ENCODE data around the gene SUPT4H1.

SUPT4H1 gene

DNA sequence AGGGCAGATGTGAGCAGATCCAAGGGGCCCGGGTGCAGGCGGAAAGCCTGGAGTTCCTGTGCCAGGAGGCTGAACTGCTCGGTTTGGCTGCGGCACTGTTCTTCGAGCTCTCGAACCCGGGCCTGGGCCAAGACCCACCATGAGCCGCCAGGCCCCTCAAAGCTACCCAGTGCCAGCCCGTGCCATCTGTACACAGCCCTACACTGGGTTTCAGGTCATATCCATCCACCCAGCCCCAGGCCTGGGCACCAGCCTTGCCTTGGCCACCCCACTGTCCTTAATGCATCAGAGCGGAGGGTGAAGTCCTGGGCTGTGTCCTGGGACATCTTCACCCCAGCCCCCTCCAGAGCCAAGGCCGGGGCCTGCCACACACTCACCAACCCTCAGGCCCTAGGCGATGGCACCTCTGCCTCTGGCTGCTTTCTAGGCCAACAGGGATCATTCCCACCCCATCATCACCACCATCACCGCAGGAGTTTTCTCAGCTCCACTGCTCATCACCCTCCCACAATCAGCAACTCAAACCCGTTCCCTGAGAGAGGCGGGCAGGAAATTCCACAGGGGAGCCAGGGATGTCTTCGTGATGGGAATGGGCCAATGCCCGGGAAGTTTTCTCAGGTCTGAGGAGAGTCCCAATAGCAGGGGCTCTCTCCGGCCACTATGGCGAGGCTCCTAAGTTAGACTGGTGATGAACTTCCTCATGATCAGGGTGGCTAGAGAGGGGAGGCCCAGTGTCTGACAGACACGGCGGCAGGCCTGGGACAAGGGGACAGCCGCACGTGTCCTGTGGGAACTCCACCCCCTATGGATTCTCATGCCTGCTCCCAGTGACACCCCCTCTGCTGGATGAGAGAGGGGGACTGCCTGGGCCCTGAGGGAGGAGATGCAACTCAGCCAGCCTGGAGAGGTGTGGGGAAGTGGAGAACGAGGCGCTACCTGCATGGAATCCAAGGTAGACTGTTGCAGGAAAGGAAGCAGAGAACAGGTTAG lies 32.5 kb downstream of the SUPT4H1 start:
- H3K79me1 ChIP-seq (ENCODE audit: low read length), result no peaks in the 10 kb centered on the region

DNA sequence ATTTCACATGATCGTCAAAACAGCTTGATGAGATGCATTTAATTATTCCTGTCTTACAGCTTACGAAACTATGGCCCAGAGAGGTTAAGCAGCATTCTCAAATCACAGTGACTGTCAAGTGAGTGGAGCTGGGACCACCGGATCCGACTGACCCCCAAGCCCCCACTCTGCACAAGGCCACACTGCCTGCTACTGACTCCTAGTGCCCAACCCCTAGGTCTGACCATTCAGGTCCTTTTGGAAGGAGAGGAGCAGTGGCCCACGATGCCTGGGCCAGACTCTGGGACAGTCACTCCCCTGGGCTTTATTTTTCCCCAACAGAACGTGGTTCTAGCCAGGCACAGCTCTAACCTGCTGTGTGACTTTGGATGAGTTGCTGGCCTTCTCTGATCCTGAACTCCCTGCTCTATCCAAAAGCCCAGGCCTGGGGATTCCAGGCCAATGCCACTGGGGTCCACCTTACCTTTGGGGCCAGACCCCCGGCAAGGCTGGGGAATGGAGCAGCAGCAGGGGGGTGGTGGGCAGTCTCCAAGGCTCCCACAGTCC lies 33.3 kb downstream of the SUPT4H1 start:
- no peaks in the 10 kb centered on the region for H3K79me1 ChIP-seq (ENCODE audit: low read length)
- no CpG with 5 or more reads among the region's 7 CpGs for WGBS (ENCODE audit: extremely low coverage, insufficient coverage, low lambda C conversion rate)
- no peak overlapping the region for H3K18ac ChIP-seq (ENCODE audit: low read length)
- H3K4me2 ChIP-seq (ENCODE audit: low read length), result no peak overlapping the region
- H3K56ac ChIP-seq (ENCODE audit: low read length), result no peak overlapping the region
- no peak overlapping the region for H2BK15ac ChIP-seq (replicated peaks; ENCODE audit: low read depth)
- no peak overlapping the region for H3K27ac ChIP-seq (ENCODE audit: low read depth, low read length)
- H3K4ac ChIP-seq (ENCODE audit: low read depth, low read length), result no peak overlapping the region
- DNase-seq, result no peak
- no peak overlapping the region for H3K23ac ChIP-seq (ENCODE audit: low read length)
- no peak overlapping the region for H2BK120ac ChIP-seq (ENCODE audit: low read depth, low read length)
- no peaks in the 10 kb centered on the region for H3K27me3 ChIP-seq (ENCODE audit: insufficient read depth, low read length, poor library complexity)
- no peaks in the 10 kb centered on the region for H3K79me2 ChIP-seq (ENCODE audit: control insufficient read depth, insufficient read depth, low read length)
- H3K36me3 ChIP-seq (ENCODE audit: control insufficient read depth, insufficient read depth, low read length), result no peaks in the 10 kb centered on the region
- H3K4me1 ChIP-seq (ENCODE audit: control insufficient read depth, low read depth, low read length), result no peaks in the 10 kb centered on the region
- no peak overlapping the region for H3K9ac ChIP-seq (ENCODE audit: low read length)
- H2BK5ac ChIP-seq (ENCODE audit: low read length), result no peak overlapping the region
- H3K4me3 ChIP-seq (ENCODE audit: low read length), result no peak overlapping the region
- H4K8ac ChIP-seq (ENCODE audit: low read depth, low read length), result no peak overlapping the region
- no peak overlapping the region for H4K5ac ChIP-seq (ENCODE audit: low read length)
- H2AK5ac ChIP-seq (ENCODE audit: low read length), result no peak overlapping the region

More for the DNA sequence above, 32.5 kb downstream of the SUPT4H1 start:
- no peak overlapping the region for H3K4me3 ChIP-seq (ENCODE audit: low read length)
- no peaks in the 10 kb centered on the region for H3K4me1 ChIP-seq (ENCODE audit: control insufficient read depth, low read depth, low read length)
- no peak overlapping the region for H2BK5ac ChIP-seq (ENCODE audit: low read length)
- no peak for DNase-seq
- no peak overlapping the region for H2BK15ac ChIP-seq (replicated peaks; ENCODE audit: low read depth)
- no peaks in the 10 kb centered on the region for H3K36me3 ChIP-seq (ENCODE audit: control insufficient read depth, insufficient read depth, low read length)
- WGBS (ENCODE audit: extremely low coverage, insufficient coverage, low lambda C conversion rate), result no CpG with 5 or more reads among the region's 25 CpGs
- H3K27ac ChIP-seq (ENCODE audit: low read depth, low read length), result no peak overlapping the region
- H2AK5ac ChIP-seq (ENCODE audit: low read length), result no peak overlapping the region
- no peak overlapping the region for H4K5ac ChIP-seq (ENCODE audit: low read length)
- no peak overlapping the region for H3K9ac ChIP-seq (ENCODE audit: low read length)
- no peak overlapping the region for H2BK120ac ChIP-seq (ENCODE audit: low read depth, low read length)
- H3K56ac ChIP-seq (ENCODE audit: low read length), result no peak overlapping the region
- no peak overlapping the region for H3K4me2 ChIP-seq (ENCODE audit: low read length)
- no peak overlapping the region for H3K23ac ChIP-seq (ENCODE audit: low read length)
- no peak overlapping the region for H4K8ac ChIP-seq (ENCODE audit: low read depth, low read length)
- H3K18ac ChIP-seq (ENCODE audit: low read length), result no peak overlapping the region
- H3K79me2 ChIP-seq (ENCODE audit: control insufficient read depth, insufficient read depth, low read length), result no peaks in the 10 kb centered on the region
- H3K4ac ChIP-seq (ENCODE audit: low read depth, low read length), result no peak overlapping the region
- H3K27me3 ChIP-seq (ENCODE audit: insufficient read depth, low read length, poor library complexity), result no peaks in the 10 kb centered on the region

DNA sequence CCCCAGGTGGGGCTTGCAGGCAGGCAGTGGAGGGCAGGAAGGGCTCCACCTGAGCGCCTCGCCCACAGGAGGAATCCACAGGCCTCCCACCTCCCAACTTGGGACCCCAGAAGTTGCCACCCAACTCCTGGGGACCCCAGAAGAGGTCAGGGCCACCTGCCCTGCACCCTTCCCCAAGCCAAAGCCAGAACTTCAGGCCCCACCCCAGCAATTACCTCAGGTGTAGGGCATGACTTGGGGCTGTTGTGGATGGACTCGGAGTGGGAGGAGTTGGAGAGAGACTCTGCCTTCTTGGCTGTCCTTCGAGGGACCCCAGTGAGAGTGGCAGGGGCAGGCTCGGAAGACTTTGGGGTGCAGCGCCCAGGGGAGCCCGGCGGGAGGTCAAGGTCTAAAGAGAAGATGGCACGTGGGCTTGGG lies 33.9 kb downstream of the SUPT4H1 start:
- no peak overlapping the region for H3K56ac ChIP-seq (ENCODE audit: low read length)
- H3K4ac ChIP-seq (ENCODE audit: low read depth, low read length), result no peak overlapping the region
- no peak overlapping the region for H2BK5ac ChIP-seq (ENCODE audit: low read length)
- H3K4me1 ChIP-seq (ENCODE audit: control insufficient read depth, low read depth, low read length), result no peaks in the 10 kb centered on the region
- DNase-seq, result no peak
- no peak overlapping the region for H2BK15ac ChIP-seq (replicated peaks; ENCODE audit: low read depth)
- no peaks in the 10 kb centered on the region for H3K27me3 ChIP-seq (ENCODE audit: insufficient read depth, low read length, poor library complexity)
- no peak overlapping the region for H2AK5ac ChIP-seq (ENCODE audit: low read length)
- H3K23ac ChIP-seq (ENCODE audit: low read length), result no peak overlapping the region
- no peaks in the 10 kb centered on the region for H3K79me2 ChIP-seq (ENCODE audit: control insufficient read depth, insufficient read depth, low read length)
- no peak overlapping the region for H3K27ac ChIP-seq (ENCODE audit: low read depth, low read length)
- no peak overlapping the region for H3K9ac ChIP-seq (ENCODE audit: low read length)
- no peaks in the 10 kb centered on the region for H3K36me3 ChIP-seq (ENCODE audit: control insufficient read depth, insufficient read depth, low read length)
- WGBS (ENCODE audit: extremely low coverage, insufficient coverage, low lambda C conversion rate), result no CpG with 5 or more reads among the region's 9 CpGs
- H3K4me2 ChIP-seq (ENCODE audit: low read length), result no peak overlapping the region
- H4K5ac ChIP-seq (ENCODE audit: low read length), result no peak overlapping the region
- H2BK120ac ChIP-seq (ENCODE audit: low read depth, low read length), result no peak overlapping the region
- no peaks in the 10 kb centered on the region for H3K79me1 ChIP-seq (ENCODE audit: low read length)
- H3K4me3 ChIP-seq (ENCODE audit: low read length), result no peak overlapping the region
- no peak overlapping the region for H4K8ac ChIP-seq (ENCODE audit: low read depth, low read length)
- H3K18ac ChIP-seq (ENCODE audit: low read length), result no peak overlapping the region

DNA sequence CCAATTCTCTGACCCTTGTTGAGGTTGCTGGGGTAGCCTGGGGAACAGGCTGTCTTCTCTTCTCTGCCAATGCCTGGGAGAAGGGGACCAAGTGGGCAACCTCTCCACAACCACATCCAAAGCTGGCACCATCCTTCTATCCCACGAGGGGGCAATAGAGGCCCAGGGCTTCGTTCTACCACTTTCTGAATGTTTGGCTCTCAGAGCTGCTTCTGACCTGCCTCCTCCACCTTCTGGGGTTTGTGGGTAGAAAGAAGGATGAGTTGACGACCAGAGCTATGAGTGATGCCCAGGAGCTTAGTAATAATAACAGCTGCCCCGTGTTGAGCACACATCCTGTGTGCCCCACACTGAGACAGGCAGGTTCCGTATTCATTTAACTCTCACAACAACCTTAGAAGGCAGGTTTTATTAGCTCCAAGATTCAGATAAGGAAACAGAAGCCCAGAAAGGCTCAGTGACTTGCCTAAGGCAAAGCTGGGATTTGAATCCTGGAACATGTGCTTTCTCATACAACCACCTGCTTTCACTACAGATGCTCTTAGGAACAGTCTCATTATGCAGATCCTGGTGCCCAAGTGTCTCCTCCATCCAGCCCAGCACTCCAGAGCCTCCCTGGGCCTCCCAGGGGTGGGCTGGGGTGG lies 34.5 kb downstream of the SUPT4H1 start:
- H2BK5ac ChIP-seq (ENCODE audit: low read length), result no peak overlapping the region
- no CpG with 5 or more reads among the region's 5 CpGs for WGBS (ENCODE audit: extremely low coverage, insufficient coverage, low lambda C conversion rate)
- H3K79me1 ChIP-seq (ENCODE audit: low read length), result no peaks in the 10 kb centered on the region
- no peak overlapping the region for H2BK120ac ChIP-seq (ENCODE audit: low read depth, low read length)
- no peaks in the 10 kb centered on the region for H3K79me2 ChIP-seq (ENCODE audit: control insufficient read depth, insufficient read depth, low read length)
- H4K5ac ChIP-seq (ENCODE audit: low read length), result no peak overlapping the region
- no peak overlapping the region for H3K9ac ChIP-seq (ENCODE audit: low read length)
- peak; percentile 84 for DNase-seq
- H3K36me3 ChIP-seq (ENCODE audit: control insufficient read depth, insufficient read depth, low read length), result no peaks in the 10 kb centered on the region
- H3K18ac ChIP-seq (ENCODE audit: low read length), result no peak overlapping the region
- no peak overlapping the region for H4K8ac ChIP-seq (ENCODE audit: low read depth, low read length)
- no peak overlapping the region for H3K4me2 ChIP-seq (ENCODE audit: low read length)
- no peak overlapping the region for H2BK15ac ChIP-seq (replicated peaks; ENCODE audit: low read depth)
- H3K23ac ChIP-seq (ENCODE audit: low read length), result no peak overlapping the region
- H3K4ac ChIP-seq (ENCODE audit: low read depth, low read length), result no peak overlapping the region
- no peak overlapping the region for H2AK5ac ChIP-seq (ENCODE audit: low read length)
- H3K4me1 ChIP-seq (ENCODE audit: control insufficient read depth, low read depth, low read length), result no peaks in the 10 kb centered on the region
- no peak overlapping the region for H3K4me3 ChIP-seq (ENCODE audit: low read length)
- H3K27me3 ChIP-seq (ENCODE audit: insufficient read depth, low read length, poor library complexity), result no peaks in the 10 kb centered on the region
- no peak overlapping the region for H3K27ac ChIP-seq (ENCODE audit: low read depth, low read length)
- no peak overlapping the region for H3K56ac ChIP-seq (ENCODE audit: low read length)

DNA sequence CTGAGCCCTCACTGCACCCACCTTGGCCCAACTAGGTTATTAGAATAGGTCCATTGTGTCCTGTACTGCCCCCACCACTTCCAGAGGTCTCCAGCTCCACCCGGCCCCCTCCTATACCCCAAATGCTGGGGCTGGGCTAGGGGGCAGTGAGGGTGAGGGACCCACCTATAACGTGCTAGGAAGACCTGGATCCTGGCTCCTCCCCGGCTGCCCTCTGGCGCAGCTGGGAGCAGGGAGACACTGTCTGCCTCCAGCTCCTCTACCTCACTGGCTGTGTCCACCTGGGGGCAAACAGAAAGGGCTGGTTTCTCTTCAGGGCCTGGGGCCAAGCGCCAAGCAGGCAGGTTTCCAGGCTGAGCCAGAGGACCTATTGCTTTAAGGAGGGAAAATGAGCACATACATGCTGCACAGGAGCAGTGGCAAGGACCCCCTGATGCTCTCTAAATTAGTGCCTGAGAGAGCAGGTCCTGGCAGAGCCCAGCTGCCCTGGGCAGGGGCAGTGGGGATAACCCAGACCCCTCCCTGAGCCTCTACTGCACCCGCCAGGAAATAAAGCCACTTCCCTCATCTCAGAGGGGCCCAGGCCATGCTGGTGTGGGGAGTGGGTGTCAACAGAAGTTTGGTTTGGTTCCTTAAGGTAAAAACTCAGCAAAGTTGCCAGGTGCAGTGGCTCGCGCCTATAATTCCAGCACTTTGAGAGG lies 35.6 kb downstream of the SUPT4H1 start:
- no CpG with 5 or more reads among the region's 8 CpGs for WGBS (ENCODE audit: extremely low coverage, insufficient coverage, low lambda C conversion rate)
- Histone ChIP-seq H4K5ac (ENCODE audit: low read length) (no peak overlapping the region), H3K4me1 (ENCODE audit: control insufficient read depth, low read depth, low read length) (no peaks in the 10 kb centered on the region)

More for the DNA sequence above, 35.6 kb downstream of the SUPT4H1 start:
- H2BK5ac ChIP-seq (ENCODE audit: low read length), result no peak overlapping the region
- H3K4ac ChIP-seq (ENCODE audit: low read depth, low read length), result no peak overlapping the region
- H3K4me3 ChIP-seq (ENCODE audit: low read length), result no peak overlapping the region
- H3K36me3 ChIP-seq (ENCODE audit: control insufficient read depth, insufficient read depth, low read length), result no peaks in the 10 kb centered on the region
- no peak overlapping the region for H3K56ac ChIP-seq (ENCODE audit: low read length)
- H3K79me1 ChIP-seq (ENCODE audit: low read length), result no peaks in the 10 kb centered on the region
- no peak overlapping the region for H3K27ac ChIP-seq (ENCODE audit: low read depth, low read length)
- no peak overlapping the region for H3K4me2 ChIP-seq (ENCODE audit: low read length)
- no peak overlapping the region for H3K9ac ChIP-seq (ENCODE audit: low read length)
- H3K23ac ChIP-seq (ENCODE audit: low read length), result no peak overlapping the region
- no peak overlapping the region for H4K8ac ChIP-seq (ENCODE audit: low read depth, low read length)
- H2BK15ac ChIP-seq (replicated peaks; ENCODE audit: low read depth), result no peak overlapping the region
- H3K79me2 ChIP-seq (ENCODE audit: control insufficient read depth, insufficient read depth, low read length), result no peaks in the 10 kb centered on the region
- no peak for DNase-seq
- H3K18ac ChIP-seq (ENCODE audit: low read length), result no peak overlapping the region
- no peak overlapping the region for H2AK5ac ChIP-seq (ENCODE audit: low read length)
- H3K27me3 ChIP-seq (ENCODE audit: insufficient read depth, low read length, poor library complexity), result no peaks in the 10 kb centered on the region
- no peak overlapping the region for H2BK120ac ChIP-seq (ENCODE audit: low read depth, low read length)
